Activated gamma-delta T cell treated with Interleukin-2 at 50 U/mL for 16 hours (primary cell): ENCODE data around the gene TP53BP2.
"Not testable (repeated sequence)": the region's sequence is repeated elsewhere in the genome, so short reads cannot be mapped to it uniquely, and the experiment has no call there.

Experiments used
- DNase-seq: peaks from one replicate; pipeline ENCODE4 v3.0.0-alpha.2; 2020

The TP53BP2 gene

DNA sequence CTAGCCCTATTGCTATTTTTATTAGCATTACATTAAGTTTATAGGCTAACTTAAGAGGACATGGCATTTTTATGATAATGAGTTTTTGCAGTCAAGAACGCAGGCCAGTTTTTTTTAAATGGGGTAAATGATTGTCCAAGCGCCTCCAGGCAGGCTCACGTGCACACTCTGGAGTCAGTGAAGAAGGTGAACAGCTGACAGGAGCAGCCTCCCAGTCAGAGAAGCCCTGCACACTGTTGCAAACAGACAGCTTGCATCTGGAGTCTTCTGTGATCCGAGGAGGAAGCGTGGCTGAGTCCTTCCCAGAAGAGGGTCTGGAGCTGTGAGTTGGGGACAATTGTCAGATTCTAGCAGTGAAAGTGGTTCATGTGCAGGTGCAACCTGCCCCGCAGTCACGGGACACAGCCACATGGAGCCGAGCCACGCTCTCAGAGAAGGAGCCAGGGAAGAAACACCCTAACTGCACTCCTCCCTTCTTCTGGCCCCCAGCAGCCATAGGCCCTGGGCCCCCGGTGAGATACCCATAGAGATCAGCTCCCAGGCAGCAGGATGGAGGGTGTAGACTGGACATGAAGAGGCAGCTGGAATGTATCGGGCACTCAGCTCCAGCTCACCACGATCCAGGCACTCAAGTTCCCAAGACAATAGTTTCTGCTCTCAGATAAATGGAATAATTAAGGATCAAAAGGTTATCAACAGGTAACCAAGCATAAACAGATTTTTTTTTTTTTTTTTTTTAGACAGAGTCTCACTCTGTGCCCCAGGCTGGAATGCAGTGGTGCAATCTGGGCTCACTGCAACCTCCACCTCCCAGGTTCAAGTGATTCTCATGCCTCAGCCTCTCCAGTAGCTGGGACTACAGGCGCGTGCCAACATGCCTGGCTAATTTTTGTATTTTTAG lies 107.0 kb downstream of the TP53BP2 start:
- DNase-seq, result no peak

DNA sequence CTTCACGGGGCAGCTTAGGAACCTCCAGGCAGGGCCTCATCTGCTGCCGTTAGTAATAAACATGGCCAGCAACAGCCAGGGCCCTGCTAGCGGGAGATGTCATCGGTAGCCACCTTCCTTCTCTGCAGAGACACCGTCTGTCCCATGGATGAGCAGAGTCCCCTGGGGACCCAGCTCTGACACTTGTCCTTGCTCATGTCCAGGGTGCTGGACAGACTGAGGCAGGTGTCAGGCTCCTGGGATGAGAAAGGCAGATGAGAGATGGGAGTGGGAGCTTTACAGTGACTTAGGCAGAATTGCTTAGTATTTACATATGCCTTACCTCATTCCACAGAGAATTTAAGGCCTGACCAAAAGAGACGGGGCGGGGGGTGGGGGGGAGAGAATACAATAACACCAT lies 108.4 kb downstream of the TP53BP2 start:
- no peak for DNase-seq

DNA sequence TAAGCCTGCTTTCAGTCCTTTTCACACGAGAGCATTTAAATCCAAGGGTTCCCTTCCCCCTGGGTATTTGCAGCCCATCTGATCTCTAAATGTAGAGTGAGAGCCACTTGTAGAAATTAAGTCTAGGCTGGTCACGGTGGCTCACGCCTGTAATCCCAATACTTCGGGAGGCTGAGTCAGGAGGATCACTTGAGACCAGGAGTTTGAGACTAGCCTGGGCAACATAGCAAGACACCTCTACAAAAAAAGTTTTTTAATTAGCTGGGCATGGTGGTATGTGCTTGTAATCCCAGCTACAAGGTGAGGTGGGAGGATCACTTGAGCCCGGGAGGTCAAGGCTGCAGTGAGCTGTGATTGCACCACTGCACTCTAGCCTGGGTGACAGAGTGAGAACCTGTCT lies 109.1 kb downstream of the TP53BP2 start:
- DNase-seq, result not testable (repeated sequence)

DNA sequence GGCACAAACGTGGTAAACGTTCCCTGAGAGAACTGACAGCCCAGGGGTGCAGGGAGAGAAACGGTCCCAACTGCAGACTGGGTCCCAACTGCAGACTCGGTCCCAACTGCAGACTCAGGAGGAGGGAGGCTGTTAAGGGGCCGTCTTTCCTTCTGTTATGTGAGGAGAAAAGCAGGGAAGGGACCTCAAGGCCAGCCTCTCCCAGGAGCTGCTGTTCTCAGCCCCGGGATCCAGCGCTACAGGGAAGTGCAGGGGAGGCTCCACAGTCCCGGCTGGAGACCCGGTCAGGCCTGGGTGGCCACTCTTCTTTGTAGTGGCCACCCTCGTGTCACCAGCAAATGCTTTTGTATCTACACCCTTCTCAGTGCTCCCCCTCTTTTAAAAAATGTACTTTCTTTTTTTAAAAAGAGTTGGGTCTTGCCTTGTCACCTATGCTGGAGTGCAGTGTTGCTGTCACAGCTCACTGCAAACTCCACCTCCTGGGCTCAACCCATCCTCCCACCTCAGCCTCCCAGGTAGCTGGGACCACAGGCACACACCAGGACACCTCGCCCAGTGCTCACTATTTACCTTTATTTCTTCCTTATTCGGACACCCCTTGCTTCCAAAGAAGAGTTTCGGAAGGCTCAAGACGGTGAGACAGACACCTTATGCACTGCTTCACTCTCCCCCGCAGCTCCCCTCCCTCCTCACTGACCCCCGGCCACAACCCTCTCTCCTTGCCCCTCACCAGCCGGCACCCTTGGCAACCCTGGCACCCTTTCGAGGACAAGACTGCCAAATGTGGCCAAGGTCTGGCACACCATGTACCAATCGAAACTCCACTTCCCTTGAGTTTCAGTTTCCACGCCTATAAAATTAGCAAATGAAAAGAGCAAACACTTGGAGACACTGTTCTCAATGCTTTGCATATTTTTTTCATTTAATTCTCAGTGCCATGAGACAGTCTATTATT lies 111.6 kb downstream of the TP53BP2 start:
- DNase-seq, result no peak

GRCh38 chr1:223732993-223733798 lies 112.6 kb downstream of the TP53BP2 start:
- no peak for DNase-seq

- no peak for DNase-seq
These were observed 114.5 kb downstream of the TP53BP2 start for GRCh38 chr1:223731133-223731770.

GRCh38 chr1:223730479-223731132 lies 115.1 kb downstream of the TP53BP2 start:
- no peak for DNase-seq

- no peak for DNase-seq
These were observed 115.8 kb downstream of the TP53BP2 start for GRCh38 chr1:223729906-223730305.
